ENCODE data around the gene PRKN. TPM values are rescaled to one million over a fixed set of nuclear protein-coding genes. Genes with fewer than 3 reads are reported as not detected.

Gene PRKN
- total and polyA plus RNA-seq, 2 donors (not counting 3 experiments of a cell fraction or from before 2014, with no cell fraction given) = 0.06 TPM; not detected in 1

DNA sequence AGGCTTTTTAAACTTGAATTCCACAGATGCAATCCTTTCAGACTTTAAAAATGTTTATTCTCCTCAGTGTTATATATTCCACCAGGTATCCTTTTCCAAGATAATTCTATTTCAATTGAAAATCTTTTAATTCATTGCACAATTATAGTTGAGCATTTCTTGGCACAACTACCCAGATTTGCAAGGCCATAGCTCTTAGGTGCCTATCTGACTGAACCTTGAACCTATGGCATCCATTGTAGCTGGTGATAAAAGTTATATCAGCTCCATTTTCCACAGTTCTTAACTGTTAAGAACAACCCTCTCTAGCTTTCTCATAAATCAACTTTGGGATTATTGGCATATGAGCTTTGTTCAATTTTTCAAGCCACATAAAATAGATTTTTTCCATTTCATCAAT is 42.6 kb upstream of the PRKN start:
- no peak for FAIRE-seq

DNA sequence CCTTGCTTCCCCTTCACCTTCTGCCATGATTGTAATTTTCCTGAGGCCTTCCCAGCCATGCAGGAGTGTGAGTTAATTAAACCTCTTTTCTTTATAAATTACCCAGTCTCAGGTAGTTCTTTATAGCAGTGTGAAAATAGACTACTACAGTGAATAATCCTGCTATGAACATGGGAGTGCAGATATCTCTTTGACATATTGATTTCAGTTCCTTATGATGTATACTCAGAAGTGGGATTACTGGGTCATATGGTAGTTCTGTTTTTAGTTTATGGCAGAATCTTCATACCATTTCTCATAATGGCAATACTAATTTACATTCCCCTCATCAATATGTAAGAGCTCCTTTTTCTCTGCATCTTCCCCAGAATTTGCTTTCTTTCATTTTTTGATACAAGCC is 26.2 kb upstream of the PRKN start:
- no peak for TF ChIP-seq FOS (IDR thresholded peaks at IDR 0.05; ENCODE audit: borderline replicate concordance, insufficient read depth, low read length)
- TF ChIP-seq, protein P1, sequence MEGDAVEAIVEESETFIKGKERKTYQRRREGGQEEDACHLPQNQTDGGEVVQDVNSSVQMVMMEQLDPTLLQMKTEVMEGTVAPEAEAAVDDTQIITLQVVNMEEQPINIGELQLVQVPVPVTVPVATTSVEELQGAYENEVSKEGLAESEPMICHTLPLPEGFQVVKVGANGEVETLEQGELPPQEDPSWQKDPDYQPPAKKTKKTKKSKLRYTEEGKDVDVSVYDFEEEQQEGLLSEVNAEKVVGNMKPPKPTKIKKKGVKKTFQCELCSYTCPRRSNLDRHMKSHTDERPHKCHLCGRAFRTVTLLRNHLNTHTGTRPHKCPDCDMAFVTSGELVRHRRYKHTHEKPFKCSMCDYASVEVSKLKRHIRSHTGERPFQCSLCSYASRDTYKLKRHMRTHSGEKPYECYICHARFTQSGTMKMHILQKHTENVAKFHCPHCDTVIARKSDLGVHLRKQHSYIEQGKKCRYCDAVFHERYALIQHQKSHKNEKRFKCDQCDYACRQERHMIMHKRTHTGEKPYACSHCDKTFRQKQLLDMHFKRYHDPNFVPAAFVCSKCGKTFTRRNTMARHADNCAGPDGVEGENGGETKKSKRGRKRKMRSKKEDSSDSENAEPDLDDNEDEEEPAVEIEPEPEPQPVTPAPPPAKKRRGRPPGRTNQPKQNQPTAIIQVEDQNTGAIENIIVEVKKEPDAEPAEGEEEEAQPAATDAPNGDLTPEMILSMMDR (IDR thresholded peaks at IDR 0.05; ENCODE audit: extremely low read depth in 1 of 2, insufficient read depth in 1 of 2, low read depth in 1 of 2, low read length in 2 of 2) = no peak
- TF ChIP-seq, protein P2, sequence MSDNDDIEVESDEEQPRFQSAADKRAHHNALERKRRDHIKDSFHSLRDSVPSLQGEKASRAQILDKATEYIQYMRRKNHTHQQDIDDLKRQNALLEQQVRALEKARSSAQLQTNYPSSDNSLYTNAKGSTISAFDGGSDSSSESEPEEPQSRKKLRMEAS (IDR thresholded peaks at IDR 0.05; ENCODE audit: insufficient read depth, insufficient read length) = no peak
- TF ChIP-seq EZH2 (IDR thresholded peaks at IDR 0.05; ENCODE audit: borderline replicate concordance, low read depth, low read length, severe bottlenecking) = no peak
- TF ChIP-seq GATA2 (IDR thresholded peaks at IDR 0.05; ENCODE audit: insufficient read depth, insufficient read length, low read depth, low read length) = no peak
- no peak for TF ChIP-seq MYC (IDR thresholded peaks at IDR 0.05; ENCODE audit: low read depth, low read length)
- no peak for TF ChIP-seq JUN (IDR thresholded peaks at IDR 0.05; ENCODE audit: borderline replicate concordance, insufficient read depth, insufficient read length, low read depth)
- TF ChIP-seq POLR2A (IDR thresholded peaks at IDR 0.05; ENCODE audit: low read depth, low read length) = no peak
- TF ChIP-seq POLR2AphosphoS5 (IDR thresholded peaks at IDR 0.05; ENCODE audit: insufficient read depth, low read depth, low read length) = no peak
- intact Hi-C loops (cut with micrococcal nuclease) (no loop called here), dilution Hi-C loops (cut with MboI; ENCODE audit: extremely low pct_ligation_motif_present, low sequenced_read_pairs) (no loop called here)
- H3K36me3 ChIP-seq (ENCODE audit: control insufficient read depth in 2 of 2, extremely low read depth in 1 of 2, insufficient read depth in 2 of 2, low read length in 2 of 2) = no peaks in the 10 kb centered on the region
- no peak overlapping the region for H3K4me2 ChIP-seq (ENCODE audit: insufficient read depth, low read length)
- no peak overlapping the region for H2AFZ ChIP-seq (ENCODE audit: low read depth, low read length)
- no peaks in the 10 kb centered on the region for H4K20me1 ChIP-seq (replicated peaks; ENCODE audit: control insufficient read depth, extremely low read depth, insufficient read depth, low read length)
- POLR2A ChIA-PET = no interaction called here
- DNase-seq (ENCODE audit: low read depth, low spot score) (no peak), FAIRE-seq (no peak)
- CTCF ChIA-PET = no interaction called here
- no peak overlapping the region for H3K9ac ChIP-seq (replicated peaks; ENCODE audit: extremely low read depth, insufficient read depth, low read length)
- H3K9me3 ChIP-seq (replicated peaks; ENCODE audit: control insufficient read depth, insufficient read depth, low read length) = no peaks in the 10 kb centered on the region
- no peaks in the 10 kb centered on the region for H3K9me1 ChIP-seq (replicated peaks; ENCODE audit: control insufficient read depth, extremely low read depth, insufficient read depth, low read length)
- no peaks in the 10 kb centered on the region for H3K27me3 ChIP-seq (ENCODE audit: control insufficient read depth in 2 of 2, insufficient read depth in 2 of 2, low read length in 2 of 2)
- no peaks in the 10 kb centered on the region for H3K79me2 ChIP-seq (ENCODE audit: control insufficient read depth, insufficient read depth, low read length)
- H3K4me1 ChIP-seq (ENCODE audit: control insufficient read depth, extremely low read depth, insufficient read depth, low read length) = no peaks in the 10 kb centered on the region
- no peak overlapping the region for H3K27ac ChIP-seq (ENCODE audit: insufficient read depth, low read depth, low read length)
- no TSS peak for BruUV-seq (replicated peaks)
- H3K4me3 ChIP-seq (replicated peaks in 1 of 3; ENCODE audit: insufficient read depth in 1 of 3, low read depth in 1 of 3, low read length in 3 of 3) = no peak overlapping the region

More for the DNA sequence above, 42.6 kb upstream of the PRKN start:
- H3K27ac ChIP-seq (ENCODE audit: insufficient read depth, low read depth, low read length) = no peak overlapping the region
- no peaks in the 10 kb centered on the region for H3K79me2 ChIP-seq (ENCODE audit: control insufficient read depth, insufficient read depth, low read length)
- BruUV-seq (replicated peaks) = no TSS peak
- H3K27me3 ChIP-seq (ENCODE audit: control insufficient read depth in 2 of 2, insufficient read depth in 2 of 2, low read length in 2 of 2) = no peaks in the 10 kb centered on the region
- DNase-seq (ENCODE audit: low read depth, low spot score) = no peak
- no peak overlapping the region for H2AFZ ChIP-seq (ENCODE audit: low read depth, low read length)
- H3K9me1 ChIP-seq (replicated peaks; ENCODE audit: control insufficient read depth, extremely low read depth, insufficient read depth, low read length) = no peaks in the 10 kb centered on the region
- dilution Hi-C loops (cut with MboI; ENCODE audit: extremely low pct_ligation_motif_present, low sequenced_read_pairs) (no loop called here), intact Hi-C loops (cut with micrococcal nuclease) (no loop called here)
- no peaks in the 10 kb centered on the region for H4K20me1 ChIP-seq (replicated peaks; ENCODE audit: control insufficient read depth, extremely low read depth, insufficient read depth, low read length)
- no peak overlapping the region for H3K4me3 ChIP-seq (replicated peaks in 1 of 3; ENCODE audit: insufficient read depth in 1 of 3, low read depth in 1 of 3, low read length in 3 of 3)
- H3K9me3 ChIP-seq (replicated peaks; ENCODE audit: control insufficient read depth, insufficient read depth, low read length) = no peaks in the 10 kb centered on the region
- H3K4me1 ChIP-seq (ENCODE audit: control insufficient read depth, extremely low read depth, insufficient read depth, low read length) = no peaks in the 10 kb centered on the region
- no peaks in the 10 kb centered on the region for H3K36me3 ChIP-seq (ENCODE audit: control insufficient read depth in 2 of 2, extremely low read depth in 1 of 2, insufficient read depth in 2 of 2, low read length in 2 of 2)
- H3K4me2 ChIP-seq (ENCODE audit: insufficient read depth, low read length) = no peak overlapping the region
- no peak for TF ChIP-seq GATA2 (IDR thresholded peaks at IDR 0.05; ENCODE audit: insufficient read depth, insufficient read length, low read depth, low read length)
- TF ChIP-seq POLR2AphosphoS5 (IDR thresholded peaks at IDR 0.05; ENCODE audit: insufficient read depth, low read depth, low read length) = no peak
- no peak for TF ChIP-seq FOS (IDR thresholded peaks at IDR 0.05; ENCODE audit: borderline replicate concordance, insufficient read depth, low read length)
- TF ChIP-seq JUN (IDR thresholded peaks at IDR 0.05; ENCODE audit: borderline replicate concordance, insufficient read depth, insufficient read length, low read depth) = no peak
- TF ChIP-seq, protein P1 (IDR thresholded peaks at IDR 0.05; ENCODE audit: extremely low read depth in 1 of 2, insufficient read depth in 1 of 2, low read depth in 1 of 2, low read length in 2 of 2) = no peak
- TF ChIP-seq, protein P2 (IDR thresholded peaks at IDR 0.05; ENCODE audit: insufficient read depth, insufficient read length) = no peak
- TF ChIP-seq POLR2A (IDR thresholded peaks at IDR 0.05; ENCODE audit: low read depth, low read length) = no peak
- POLR2A ChIA-PET = no interaction called here
- no peak overlapping the region for H3K9ac ChIP-seq (replicated peaks; ENCODE audit: extremely low read depth, insufficient read depth, low read length)
- CTCF ChIA-PET = no interaction called here

Data from endothelial cell of umbilical vein (primary cell).